ENCODE measurements around the gene ZNF197. TPM values are rescaled to one million over a fixed set of nuclear protein-coding genes. Genes with fewer than 3 reads are reported as not detected.

ZNF197 gene
- total and polyA plus RNA-seq, 2 donors (not counting 3 experiments of a cell fraction or from before 2014, with no cell fraction given), result 2.9 to 6.4 TPM

DNA sequence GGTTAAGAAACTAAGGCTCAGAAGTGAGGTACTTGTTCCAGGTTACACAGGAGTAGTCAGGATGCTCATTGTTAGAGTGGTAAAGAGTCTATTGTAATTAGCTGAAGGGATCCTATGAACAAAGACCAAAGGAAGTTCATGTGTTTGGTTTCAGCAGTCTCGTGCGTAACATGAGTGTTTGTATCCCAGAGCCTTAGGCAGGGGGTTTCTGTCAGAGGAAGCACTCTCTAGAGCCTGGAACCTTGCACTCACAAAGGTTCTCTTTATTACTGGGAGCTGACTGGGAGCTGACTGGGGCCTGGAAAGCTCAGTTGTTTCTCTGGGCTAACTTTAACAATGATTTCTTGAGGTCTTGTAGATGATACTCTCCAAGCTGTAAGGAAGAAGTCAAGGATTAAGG, 3.9 kb downstream of the ZNF197 start:
- H3K4me3 ChIP-seq (replicated peaks in 1 of 3; ENCODE audit: insufficient read depth in 1 of 3, low read depth in 1 of 3, low read length in 3 of 3), result no peak overlapping the region
- no TSS peak for BruUV-seq (replicated peaks)
- H2AFZ ChIP-seq (ENCODE audit: low read depth, low read length), result no peak overlapping the region
- no peak for DNase-seq (ENCODE audit: low read depth, low spot score)
- no peak for FAIRE-seq
- H3K36me3 ChIP-seq (ENCODE audit: control insufficient read depth in 2 of 2, extremely low read depth in 1 of 2, insufficient read depth in 2 of 2, low read length in 2 of 2), result peaks cover 3 to 18% of the 10 kb centered on the region in 2 experiments
- H3K9me1 ChIP-seq (replicated peaks; ENCODE audit: control insufficient read depth, extremely low read depth, insufficient read depth, low read length), result no peaks in the 10 kb centered on the region
- no peaks in the 10 kb centered on the region for H4K20me1 ChIP-seq (replicated peaks; ENCODE audit: control insufficient read depth, extremely low read depth, insufficient read depth, low read length)
- POLR2A ChIA-PET, result no interaction called here
- intact Hi-C loops (cut with micrococcal nuclease), result loop anchor here (10.0 kb wide), 2 partner anchors 114 to 304 kb away; no protein-coding TSS in a partner anchor
- H3K79me2 ChIP-seq (ENCODE audit: control insufficient read depth, insufficient read depth, low read length), result peaks cover 3% of the 10 kb centered on the region
- CTCF ChIA-PET, result interaction anchor here (1.0 kb wide), 1 partner anchor 9 kb away, joined by 3 read pairs; no protein-coding TSS in a partner anchor
- H3K4me2 ChIP-seq (ENCODE audit: insufficient read depth, low read length), result no peak overlapping the region
- no peaks in the 10 kb centered on the region for H3K9me3 ChIP-seq (replicated peaks; ENCODE audit: control insufficient read depth, insufficient read depth, low read length)
- H3K4me1 ChIP-seq (ENCODE audit: control insufficient read depth, extremely low read depth, insufficient read depth, low read length), result peaks cover 4% of the 10 kb centered on the region
- dilution Hi-C loops (cut with MboI; ENCODE audit: extremely low pct_ligation_motif_present, low sequenced_read_pairs), result no loop called here
- H3K9ac ChIP-seq (replicated peaks; ENCODE audit: extremely low read depth, insufficient read depth, low read length), result no peak overlapping the region
- H3K27ac ChIP-seq (ENCODE audit: insufficient read depth, low read depth, low read length), result no peak overlapping the region
- H3K27me3 ChIP-seq (ENCODE audit: control insufficient read depth in 2 of 2, insufficient read depth in 2 of 2, low read length in 2 of 2), result no peaks in the 10 kb centered on the region
- no peak for TF ChIP-seq GATA2 (IDR thresholded peaks at IDR 0.05; ENCODE audit: insufficient read depth, insufficient read length, low read depth, low read length)
- no peak for TF ChIP-seq MYC (IDR thresholded peaks at IDR 0.05; ENCODE audit: low read depth, low read length)
- TF ChIP-seq JUN (IDR thresholded peaks at IDR 0.05; ENCODE audit: borderline replicate concordance, insufficient read depth, insufficient read length, low read depth), result no peak
- TF ChIP-seq, protein P1, sequence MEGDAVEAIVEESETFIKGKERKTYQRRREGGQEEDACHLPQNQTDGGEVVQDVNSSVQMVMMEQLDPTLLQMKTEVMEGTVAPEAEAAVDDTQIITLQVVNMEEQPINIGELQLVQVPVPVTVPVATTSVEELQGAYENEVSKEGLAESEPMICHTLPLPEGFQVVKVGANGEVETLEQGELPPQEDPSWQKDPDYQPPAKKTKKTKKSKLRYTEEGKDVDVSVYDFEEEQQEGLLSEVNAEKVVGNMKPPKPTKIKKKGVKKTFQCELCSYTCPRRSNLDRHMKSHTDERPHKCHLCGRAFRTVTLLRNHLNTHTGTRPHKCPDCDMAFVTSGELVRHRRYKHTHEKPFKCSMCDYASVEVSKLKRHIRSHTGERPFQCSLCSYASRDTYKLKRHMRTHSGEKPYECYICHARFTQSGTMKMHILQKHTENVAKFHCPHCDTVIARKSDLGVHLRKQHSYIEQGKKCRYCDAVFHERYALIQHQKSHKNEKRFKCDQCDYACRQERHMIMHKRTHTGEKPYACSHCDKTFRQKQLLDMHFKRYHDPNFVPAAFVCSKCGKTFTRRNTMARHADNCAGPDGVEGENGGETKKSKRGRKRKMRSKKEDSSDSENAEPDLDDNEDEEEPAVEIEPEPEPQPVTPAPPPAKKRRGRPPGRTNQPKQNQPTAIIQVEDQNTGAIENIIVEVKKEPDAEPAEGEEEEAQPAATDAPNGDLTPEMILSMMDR (IDR thresholded peaks at IDR 0.05; ENCODE audit: extremely low read depth in 1 of 2, insufficient read depth in 1 of 2, low read depth in 1 of 2, low read length in 2 of 2), result no peak

GRCh38 chr3:44632193-44632592, 7.4 kb downstream of the ZNF197 start:
- FAIRE-seq (no peak), DNase-seq (ENCODE audit: low read depth, low spot score) (no peak)
- intact Hi-C loops (cut with micrococcal nuclease) (no loop called here), dilution Hi-C loops (cut with MboI; ENCODE audit: extremely low pct_ligation_motif_present, low sequenced_read_pairs) (no loop called here)
- peaks cover 3 to 18% of the 10 kb centered on the region in 2 experiments for H3K36me3 ChIP-seq (ENCODE audit: control insufficient read depth in 2 of 2, extremely low read depth in 1 of 2, insufficient read depth in 2 of 2, low read length in 2 of 2)
- BruUV-seq (replicated peaks), result no TSS peak
- H3K9me3 ChIP-seq (replicated peaks; ENCODE audit: control insufficient read depth, insufficient read depth, low read length), result no peaks in the 10 kb centered on the region
- H3K4me1 ChIP-seq (ENCODE audit: control insufficient read depth, extremely low read depth, insufficient read depth, low read length), result no peaks in the 10 kb centered on the region
- H3K9me1 ChIP-seq (replicated peaks; ENCODE audit: control insufficient read depth, extremely low read depth, insufficient read depth, low read length), result no peaks in the 10 kb centered on the region
- H3K9ac ChIP-seq (replicated peaks; ENCODE audit: extremely low read depth, insufficient read depth, low read length), result no peak overlapping the region
- POLR2A ChIA-PET, result interaction anchor here (0.6 kb wide), 1 partner anchor 354 kb away, joined by 3 read pairs; no protein-coding TSS in a partner anchor
- CTCF ChIA-PET, result no interaction called here
- TF ChIP-seq FOS (IDR thresholded peaks at IDR 0.05; ENCODE audit: borderline replicate concordance, insufficient read depth, low read length) (no peak), EZH2 (IDR thresholded peaks at IDR 0.05; ENCODE audit: borderline replicate concordance, low read depth, low read length, severe bottlenecking) (no peak), GATA2 (IDR thresholded peaks at IDR 0.05; ENCODE audit: insufficient read depth, insufficient read length, low read depth, low read length) (no peak), MYC (IDR thresholded peaks at IDR 0.05; ENCODE audit: low read depth, low read length) (no peak), JUN (IDR thresholded peaks at IDR 0.05; ENCODE audit: borderline replicate concordance, insufficient read depth, insufficient read length, low read depth) (no peak), POLR2A (IDR thresholded peaks at IDR 0.05; ENCODE audit: low read depth, low read length) (no peak), POLR2AphosphoS5 (IDR thresholded peaks at IDR 0.05; ENCODE audit: insufficient read depth, low read depth, low read length) (no peak)
- TF ChIP-seq, protein P1 (IDR thresholded peaks at IDR 0.05; ENCODE audit: extremely low read depth in 1 of 2, insufficient read depth in 1 of 2, low read depth in 1 of 2, low read length in 2 of 2), result no peak
- TF ChIP-seq, protein P2, sequence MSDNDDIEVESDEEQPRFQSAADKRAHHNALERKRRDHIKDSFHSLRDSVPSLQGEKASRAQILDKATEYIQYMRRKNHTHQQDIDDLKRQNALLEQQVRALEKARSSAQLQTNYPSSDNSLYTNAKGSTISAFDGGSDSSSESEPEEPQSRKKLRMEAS (IDR thresholded peaks at IDR 0.05; ENCODE audit: insufficient read depth, insufficient read length), result no peak
- H3K79me2 ChIP-seq (ENCODE audit: control insufficient read depth, insufficient read depth, low read length), result no peaks in the 10 kb centered on the region
- H3K27me3 ChIP-seq (ENCODE audit: control insufficient read depth in 2 of 2, insufficient read depth in 2 of 2, low read length in 2 of 2), result no peaks in the 10 kb centered on the region
- H3K4me2 ChIP-seq (ENCODE audit: insufficient read depth, low read length), result no peak overlapping the region
- H4K20me1 ChIP-seq (replicated peaks; ENCODE audit: control insufficient read depth, extremely low read depth, insufficient read depth, low read length), result no peaks in the 10 kb centered on the region
- no peak overlapping the region for H2AFZ ChIP-seq (ENCODE audit: low read depth, low read length)
- no peak overlapping the region for H3K27ac ChIP-seq (ENCODE audit: insufficient read depth, low read depth, low read length)
- H3K4me3 ChIP-seq (replicated peaks in 1 of 3; ENCODE audit: insufficient read depth in 1 of 3, low read depth in 1 of 3, low read length in 3 of 3), result no peak overlapping the region

Data from endothelial cell of umbilical vein (primary cell).